ENCODE measurements around the gene LHFPL6.

GRCh38 chr13:39536906-39537305, 66.1 kb downstream of the LHFPL6 start:
- TF ChIP-seq EGR1 (IDR thresholded peaks at IDR 0.05) (no peak), YY1 (IDR thresholded peaks at IDR 0.05; ENCODE audit: low read depth) (no peak)
- TF ChIP-seq, protein P1, sequence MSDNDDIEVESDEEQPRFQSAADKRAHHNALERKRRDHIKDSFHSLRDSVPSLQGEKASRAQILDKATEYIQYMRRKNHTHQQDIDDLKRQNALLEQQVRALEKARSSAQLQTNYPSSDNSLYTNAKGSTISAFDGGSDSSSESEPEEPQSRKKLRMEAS (IDR thresholded peaks at IDR 0.05), result no peak
